Measurements from ENCODE around the gene WDR87.

Gene WDR87

DNA sequence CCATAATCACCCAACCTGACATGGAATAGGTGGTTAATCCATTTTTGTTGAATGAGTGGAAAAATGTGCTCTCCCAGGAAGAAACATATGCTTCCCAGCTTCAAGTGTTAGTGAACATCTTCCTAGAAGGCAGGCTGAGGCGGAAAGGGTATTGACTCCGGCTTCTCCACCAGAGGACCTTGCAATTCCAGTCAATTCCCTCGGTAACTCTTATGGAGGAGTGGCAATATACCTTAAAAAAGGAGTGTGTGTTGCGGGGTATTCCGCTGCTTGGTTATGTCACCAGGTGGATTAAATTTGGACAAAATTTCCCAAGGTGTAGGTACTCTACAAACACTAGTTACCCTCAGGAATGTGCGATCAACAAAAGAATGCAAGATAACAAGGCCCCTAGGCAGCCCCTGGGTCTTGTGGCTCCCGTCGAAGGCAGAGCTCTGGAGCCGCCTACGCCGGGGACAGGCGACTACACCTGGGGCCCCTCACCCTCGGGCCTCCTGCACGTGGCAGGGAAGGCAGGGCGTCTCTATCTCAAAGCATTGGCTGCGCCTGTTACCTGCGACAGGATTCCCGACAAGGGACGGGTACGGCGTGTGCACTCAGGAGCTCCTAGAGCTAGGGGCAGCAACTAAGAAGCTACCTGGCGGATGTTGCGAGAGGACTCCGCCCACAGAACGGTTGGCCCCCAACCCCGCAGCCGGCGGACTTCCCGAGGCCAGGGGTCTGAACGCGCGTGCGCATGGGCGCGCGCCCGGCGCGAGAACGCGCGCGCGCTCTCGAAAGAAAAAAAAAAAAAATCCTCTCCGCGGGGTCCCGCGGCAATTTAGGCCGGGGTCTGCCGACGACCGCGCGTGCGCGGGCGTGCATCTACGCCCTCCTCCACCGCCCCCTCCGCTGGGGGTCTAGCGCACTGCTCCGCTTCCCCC lies at the start of gene WDR87:
Gene WDR87, minus strand, starts transcription at position 649 of the 923 bp plus-strand sequence. CDS start 8,355 bp downstream, outside the sequence.
- no peak for DNase-seq (ENCODE audit: low spot score)

DNA sequence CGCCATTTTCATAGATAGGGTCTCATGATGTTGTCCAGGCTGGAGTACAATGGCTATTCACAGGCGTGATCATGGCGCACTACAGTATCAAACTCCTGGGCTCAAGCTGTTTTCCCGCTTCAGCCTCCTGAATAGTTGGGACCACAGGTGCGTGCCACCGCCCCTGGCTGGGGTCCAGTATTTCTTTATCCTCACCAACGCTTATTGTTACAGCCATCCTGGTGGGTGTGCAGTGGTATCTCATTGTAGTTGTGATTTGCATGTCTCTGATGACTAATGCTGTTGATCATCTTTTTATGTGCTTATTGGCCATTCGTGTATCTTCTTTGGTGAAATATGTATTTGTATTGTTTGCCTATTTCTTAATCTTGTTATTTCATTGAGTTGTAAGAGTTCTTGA lies 49.6 kb upstream of the WDR87 start:
- DNase-seq (ENCODE audit: low spot score): no peak

DNA sequence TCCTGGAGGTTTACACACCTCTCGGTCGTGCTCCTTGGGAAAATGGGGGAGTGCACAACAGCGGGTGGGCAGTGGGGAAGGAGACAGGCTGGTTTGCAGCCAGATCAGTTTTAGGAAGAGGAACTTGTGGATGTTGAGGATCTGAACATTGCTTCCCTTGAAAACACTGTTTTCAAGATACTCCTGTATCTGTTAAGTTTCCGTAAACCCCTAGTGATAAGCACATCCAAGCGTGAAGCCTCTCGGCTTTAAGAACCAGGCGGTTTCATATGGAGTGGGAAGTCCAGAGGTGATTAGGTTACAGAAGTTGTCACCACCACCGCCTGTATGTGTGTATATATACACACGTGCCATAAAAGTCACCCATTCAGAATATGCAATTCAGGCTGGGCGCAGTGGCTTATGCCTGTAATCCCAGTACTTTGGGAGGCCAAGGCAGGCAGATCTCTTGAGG lies 48.1 kb upstream of the WDR87 start:
- DNase-seq (ENCODE audit: low spot score): no peak

DNA sequence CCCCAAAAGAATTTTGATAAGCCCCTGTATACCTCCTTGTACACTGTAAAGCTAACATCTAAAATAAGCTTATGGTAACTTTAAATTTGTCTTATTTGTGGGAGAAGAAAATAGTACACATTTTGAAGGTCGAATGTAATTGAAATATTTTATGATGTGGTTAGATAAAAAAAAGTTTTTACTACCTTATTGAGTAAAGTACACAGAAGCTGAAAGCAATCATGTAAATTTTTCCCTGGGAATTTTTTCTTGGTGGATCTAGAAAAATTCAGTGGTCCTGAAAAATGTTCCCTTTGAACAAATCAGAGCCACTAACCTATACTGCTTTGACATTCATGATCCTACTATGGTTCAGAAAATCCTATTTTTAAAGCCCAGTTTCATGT lies 47.5 kb upstream of the WDR87 start:
- no peak for DNase-seq (ENCODE audit: low spot score)

DNA sequence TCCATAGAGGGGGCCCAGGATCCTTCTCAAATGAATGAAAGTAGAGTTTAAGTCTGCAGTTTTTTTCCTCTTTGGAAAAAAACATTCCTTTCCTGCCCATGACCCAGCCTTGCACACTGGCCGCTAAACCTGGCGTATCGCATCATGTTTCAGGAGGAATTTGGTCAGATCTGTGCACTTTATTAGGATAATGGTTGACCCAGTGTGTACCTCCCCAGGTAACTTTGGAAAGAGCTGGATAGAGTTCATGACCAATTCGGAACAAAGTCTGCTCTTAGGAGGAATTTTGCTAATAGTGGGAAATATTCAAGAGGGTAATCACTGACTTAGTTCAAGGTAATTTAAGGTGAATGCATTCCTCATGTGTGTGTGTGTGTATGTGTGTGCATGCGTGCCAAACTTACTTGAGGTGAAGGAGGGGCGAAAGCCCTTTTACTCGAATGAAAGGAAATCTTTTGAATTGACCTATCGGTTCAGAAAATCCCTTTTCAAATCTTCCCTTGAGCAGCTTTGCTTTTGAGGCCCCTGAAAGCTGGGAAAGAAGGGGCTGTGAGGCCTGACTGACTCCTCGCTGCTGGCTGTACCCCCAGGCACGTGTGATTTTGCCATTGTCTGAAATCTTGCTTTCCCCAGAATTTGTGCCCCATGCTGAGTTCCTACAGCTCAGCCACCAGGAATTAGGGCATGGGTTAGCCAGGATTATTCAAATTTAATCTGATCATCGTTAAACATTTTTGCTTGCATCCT lies 47.0 kb upstream of the WDR87 start:
- DNase-seq (ENCODE audit: low spot score): no peak

DNA sequence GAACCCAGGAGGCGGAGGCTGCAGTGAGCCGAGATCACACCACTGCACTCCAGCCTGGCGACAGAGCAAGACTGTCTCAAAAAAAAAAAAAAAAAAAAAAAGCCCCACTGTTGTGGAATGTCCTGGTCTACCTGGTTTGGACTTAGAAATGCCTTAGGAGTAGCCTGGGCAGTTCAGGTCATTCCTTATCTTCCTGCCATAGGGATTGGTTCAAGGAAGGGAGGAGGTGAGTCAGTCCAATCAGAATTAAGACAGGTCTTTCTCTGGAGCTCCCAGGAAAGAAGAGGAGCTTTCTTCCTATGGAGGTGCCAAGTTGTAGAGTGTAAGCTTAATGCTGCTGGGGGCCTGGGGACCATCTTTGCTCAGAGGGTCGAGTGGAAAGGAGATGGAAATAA lies 45.4 kb upstream of the WDR87 start:
- DNase-seq (ENCODE audit: low spot score): no peak

DNA sequence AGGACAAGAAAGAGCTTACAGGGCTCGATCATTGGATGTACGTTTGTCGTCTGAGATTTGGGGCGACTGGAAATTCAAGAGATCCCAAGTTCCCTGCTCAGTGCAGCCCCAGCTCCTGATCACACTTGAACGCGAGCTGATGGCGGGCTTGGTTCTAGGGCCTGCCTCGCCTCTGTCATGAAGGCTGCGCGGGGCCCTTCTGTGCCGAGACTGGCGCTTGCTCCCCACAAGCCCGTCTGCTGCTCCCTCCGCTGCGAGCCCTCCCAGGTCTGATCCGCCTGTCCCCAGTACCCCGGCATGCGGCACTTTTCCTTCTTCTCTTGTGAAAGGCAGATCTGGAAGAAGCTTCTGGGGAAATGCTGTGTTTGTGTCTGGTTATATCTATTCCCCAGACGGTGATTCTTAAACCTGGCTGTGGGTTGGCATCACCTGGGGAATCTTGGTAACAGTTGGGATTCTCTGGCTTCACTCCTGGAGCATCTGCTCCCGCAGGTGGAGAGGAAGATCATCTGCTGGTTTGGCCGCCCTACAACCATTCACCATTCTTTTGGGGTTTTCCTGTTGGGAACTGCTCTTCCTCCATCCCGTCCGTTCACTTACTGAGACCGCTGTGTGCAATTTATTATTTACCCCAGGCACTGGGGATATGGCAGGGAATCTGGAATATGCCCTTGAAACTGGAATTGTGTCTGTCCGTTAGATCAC lies 44.2 kb upstream of the WDR87 start:
- no peak for DNase-seq (ENCODE audit: low spot score)

DNA sequence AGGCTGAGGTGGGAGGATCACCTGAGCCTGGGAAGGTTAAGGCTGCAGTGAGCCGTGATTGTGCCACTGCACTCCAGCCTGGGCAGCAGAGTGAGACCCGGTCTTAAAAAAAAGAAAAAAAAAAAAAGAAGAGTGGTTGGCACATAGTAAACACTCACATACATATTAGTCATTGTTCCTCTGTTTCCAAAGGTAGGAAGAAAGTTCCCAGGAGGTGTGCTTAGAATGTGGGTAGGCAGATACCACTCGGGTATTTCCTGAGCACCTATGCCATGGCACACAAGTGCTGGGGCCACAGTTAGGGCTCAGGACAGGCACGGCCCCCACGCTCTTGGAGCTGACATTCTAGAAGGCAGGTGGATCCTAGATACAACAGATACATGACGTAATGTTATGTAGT lies 42.0 kb upstream of the WDR87 start:
- DNase-seq (ENCODE audit: low spot score): no peak

DNA sequence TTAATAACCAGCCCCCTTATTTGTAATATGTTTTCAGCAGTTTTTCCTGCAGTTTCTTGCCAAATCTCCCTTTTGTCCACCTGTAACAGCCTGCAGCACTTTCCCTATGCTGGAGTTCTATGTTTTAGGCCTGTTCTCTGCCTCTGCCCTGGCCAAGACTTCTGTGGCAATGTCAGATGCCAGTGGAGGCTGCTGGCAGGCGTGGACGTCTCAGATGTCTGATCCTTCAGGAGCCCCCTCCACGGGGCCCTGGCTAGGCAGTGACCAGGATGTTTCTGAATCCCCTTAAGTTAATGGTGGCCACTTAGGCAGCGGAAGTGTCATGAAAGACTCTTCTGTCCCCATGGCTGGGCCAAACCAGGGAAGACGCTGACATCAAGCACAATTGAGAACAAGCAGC lies 41.4 kb upstream of the WDR87 start:
- no peak for DNase-seq (ENCODE audit: low spot score)

DNA sequence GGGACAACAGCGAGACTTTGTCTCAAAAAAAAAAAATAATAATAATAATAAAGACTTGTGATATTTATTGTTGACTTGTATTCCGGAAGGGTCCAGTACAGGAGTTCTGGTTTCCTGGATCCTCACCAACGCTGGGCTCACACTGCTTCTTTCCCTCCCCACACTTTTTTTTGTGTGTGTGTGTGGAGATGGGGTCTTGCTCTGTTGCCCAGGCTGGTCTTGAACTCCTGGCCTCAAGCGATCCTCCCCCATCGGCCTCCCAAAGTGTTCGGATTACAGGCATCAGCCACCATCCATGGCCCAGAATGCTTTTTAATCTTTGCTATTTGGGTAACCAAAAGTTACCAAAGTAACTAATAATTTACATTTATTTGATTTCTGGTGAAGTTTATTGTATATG lies 39.7 kb upstream of the WDR87 start:
- DNase-seq (ENCODE audit: low spot score): no peak

DNA sequence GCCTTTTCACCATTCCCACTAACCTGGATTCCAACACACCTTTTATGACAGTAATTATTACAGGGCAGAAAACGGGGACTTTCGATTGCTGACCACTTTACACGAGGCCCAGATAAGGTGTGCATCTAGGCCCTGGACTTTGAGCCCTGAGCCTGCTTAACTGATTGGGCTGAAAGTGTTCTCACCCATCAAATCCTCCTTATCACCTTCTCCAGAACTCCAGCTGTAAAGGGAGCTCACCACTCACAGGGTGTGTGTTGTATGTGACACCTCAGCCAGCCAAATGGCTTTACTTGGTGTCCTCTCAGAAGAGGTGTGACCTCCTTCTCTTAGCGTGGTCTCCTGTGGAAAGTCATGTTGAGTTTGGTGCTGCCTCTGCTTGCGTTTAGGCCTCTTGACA lies 37.1 kb upstream of the WDR87 start:
- no peak for DNase-seq (ENCODE audit: low spot score)

DNA sequence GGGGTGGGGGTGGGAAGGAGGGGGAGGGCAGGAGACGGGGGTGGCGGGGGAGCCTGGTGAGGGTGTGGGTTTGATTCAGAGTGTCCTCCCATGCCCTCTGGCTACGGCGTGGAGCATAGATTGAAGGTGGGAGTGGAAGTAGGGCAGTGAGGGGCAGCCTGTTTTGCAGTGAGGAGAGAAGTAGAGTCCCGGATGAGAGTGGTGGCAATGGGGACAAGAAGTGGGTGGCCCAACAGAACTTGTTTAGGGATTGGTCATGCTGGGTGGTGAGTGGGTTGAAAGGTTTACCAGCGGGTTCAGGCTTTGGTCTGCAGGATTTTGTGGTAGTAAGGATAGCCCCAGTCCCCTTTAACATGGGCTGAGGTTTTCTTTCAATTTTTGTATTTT lies 36.1 kb upstream of the WDR87 start:
- no peak for DNase-seq (ENCODE audit: low spot score)

DNA sequence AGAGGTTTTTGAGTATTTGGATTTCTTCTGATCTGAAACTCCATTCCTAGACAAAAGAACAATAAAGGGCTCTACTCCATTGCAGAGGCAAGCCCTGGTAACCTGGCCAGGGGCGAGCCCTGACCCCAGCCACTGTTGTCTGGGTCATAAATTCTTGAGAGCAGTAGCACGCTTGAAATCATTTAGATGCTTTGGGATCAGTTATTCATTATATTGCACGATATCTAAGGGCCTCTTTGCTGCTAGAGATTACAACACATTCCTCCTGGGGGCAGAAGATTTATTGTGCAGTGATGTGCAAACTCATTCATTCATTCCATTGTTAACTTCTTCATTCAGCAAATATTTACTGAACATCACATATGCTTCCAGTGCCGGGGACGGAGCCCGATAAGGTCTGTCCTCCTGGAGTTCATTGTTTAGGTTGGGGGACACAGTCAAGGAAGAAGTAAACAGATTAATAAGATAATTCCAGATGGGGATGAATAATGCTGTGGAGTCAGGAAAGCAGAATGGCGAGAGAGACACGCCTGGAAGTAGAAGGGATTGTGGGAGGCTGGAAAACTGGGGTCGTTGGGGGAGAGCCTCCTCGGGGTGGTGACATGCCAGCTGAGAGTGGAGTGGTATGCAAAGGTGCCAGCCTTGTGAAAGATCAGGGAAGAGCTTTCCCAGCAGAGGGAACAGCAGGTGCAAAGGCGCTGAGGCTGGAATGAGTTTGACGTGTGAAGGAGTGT lies 35.6 kb upstream of the WDR87 start:
- no peak for DNase-seq (ENCODE audit: low spot score)

DNA sequence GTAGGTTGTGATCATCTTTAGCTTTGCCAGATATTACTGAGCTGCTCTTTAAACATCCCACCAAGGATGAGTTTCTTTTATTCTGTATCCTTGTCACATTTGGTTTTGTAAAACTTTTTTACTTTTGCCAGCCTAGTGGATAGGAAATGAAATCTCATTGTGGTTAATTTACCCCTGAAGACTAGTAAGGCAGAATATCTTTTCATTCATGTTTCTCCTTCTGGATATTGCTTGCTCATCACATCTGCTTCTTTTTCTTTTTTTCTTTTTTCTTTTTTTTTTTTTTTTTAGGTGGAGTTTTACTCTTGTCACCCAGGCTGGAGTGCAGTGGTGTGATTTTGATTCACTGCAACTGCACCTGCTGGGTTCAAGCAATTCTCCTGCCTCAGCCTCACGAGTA lies 32.0 kb upstream of the WDR87 start:
- no peak for DNase-seq (ENCODE audit: low spot score)

DNA sequence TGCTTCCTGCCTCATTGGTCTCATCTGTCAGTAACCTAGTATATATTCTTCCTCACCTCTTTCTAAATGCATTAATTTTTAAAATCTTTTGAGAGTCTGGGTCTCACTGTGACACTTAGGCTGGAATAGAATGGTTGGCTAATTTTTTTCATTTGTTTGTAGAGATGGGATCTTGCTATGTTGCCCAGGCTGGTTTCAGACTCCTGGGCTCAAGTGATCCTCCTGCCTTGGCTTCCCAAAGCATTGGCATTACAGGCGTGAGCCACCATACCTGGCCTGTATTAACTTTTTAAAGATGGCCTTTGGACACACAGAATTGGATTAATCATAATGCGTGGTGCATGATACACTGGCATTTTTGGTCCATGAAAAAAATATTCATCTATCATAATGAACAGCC lies 30.5 kb upstream of the WDR87 start:
- no peak for DNase-seq (ENCODE audit: low spot score)

DNA sequence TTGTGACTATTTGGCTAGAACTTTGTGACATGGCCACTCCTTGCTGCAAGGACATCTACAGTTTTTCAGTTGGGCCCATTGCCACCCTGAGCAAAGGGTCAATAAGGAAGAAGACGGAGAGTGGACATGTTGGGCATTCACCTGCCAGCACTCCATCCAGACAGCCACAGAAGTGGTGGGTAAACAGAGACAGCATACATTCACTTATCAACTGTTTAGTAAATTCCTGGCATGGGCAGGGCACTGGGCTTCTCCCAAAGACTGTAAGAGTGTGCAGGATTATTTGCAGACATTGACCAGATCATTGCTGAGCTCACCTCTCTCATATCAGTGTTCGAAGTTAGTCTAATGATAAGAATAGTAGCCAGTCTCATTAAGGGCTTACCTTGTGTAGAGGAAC lies 29.8 kb upstream of the WDR87 start:
- DNase-seq (ENCODE audit: low spot score): no peak

DNA sequence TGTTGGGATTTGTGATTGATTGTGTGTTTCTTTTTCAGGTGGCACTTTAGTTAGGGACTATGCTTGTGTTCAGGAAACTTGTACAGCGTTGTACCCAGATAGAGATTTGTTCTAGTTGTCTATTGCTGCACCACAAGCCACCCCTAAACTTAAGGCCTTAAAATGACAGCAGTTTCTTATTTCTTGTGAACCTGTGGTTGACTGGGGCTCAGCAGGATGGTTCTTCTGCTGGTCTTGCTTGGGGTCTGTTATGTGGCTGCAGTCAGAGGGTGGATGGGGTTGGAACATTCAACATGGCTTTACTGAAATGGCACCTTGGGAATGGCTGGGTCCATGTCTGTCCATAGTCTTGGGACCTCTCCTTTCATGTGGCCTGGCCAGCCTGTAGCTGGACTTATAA lies 28.9 kb upstream of the WDR87 start:
- no peak for DNase-seq (ENCODE audit: low spot score)

DNA sequence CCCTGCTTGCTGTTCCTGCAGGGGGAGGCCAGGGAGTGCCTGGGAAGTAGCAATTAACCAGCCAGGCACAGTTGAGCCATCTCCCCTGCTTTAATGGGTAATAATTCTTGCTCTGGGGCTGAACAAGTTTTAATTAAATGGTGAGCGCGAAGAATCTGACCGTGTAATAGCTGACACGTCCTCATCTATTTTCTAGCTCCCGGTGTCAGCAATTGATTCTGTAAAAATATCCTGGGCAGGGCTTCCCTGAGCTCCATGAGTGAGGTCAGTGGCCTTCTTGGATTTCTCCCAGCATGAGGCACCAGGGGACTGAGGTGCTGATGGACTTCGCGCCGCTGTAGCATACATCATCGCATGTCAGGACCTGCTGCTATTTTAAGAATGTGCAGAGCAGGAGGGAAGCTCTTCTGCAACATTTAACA lies 27.6 kb upstream of the WDR87 start:
- DNase-seq (ENCODE audit: low spot score): no peak

DNA sequence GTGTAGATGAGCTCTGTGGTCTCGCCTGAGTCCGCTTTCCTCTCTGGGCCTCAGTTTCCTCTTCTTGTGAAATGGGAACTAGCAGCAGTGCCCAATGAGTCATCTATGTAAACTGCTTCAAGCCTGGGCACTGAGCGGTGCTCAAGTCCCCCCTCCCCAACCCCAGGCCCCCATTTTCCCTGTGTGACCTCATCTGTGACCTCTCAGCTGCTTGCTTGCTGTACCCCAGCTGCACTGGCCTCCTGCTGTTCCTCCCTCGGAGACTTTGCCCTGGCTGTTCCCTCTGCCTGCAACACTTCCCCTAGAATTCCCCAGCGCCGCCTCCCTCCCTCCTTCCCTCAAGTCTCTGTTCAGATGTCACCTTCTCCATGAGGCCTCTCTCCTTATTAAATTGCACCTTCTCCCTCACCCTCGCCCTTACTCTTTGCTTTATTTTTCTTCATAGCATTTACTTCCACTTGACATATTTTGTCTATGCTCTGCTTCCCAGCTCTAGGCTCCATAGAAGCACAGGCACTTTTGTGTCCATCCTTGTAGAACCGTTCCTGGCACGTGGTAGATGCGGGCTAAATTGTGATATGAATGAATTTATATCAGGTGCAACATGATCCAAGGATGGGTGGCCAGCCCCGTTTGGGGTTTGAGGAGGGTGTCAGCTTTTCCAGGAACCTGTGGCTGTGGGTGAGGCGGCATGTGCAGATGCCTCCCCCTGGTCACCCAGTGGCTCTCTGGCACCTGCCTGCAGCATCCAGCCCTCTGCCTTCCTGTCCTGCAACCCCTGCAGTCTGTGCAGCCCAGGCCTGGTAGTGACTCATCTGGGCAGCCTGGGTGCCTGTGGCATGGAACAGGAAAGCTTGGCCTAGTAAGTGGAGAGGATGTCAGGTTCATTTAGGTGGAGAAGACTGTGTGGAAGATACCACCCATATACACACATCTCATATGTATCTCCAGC lies 26.9 kb upstream of the WDR87 start:
- no peak for DNase-seq (ENCODE audit: low spot score)

DNA sequence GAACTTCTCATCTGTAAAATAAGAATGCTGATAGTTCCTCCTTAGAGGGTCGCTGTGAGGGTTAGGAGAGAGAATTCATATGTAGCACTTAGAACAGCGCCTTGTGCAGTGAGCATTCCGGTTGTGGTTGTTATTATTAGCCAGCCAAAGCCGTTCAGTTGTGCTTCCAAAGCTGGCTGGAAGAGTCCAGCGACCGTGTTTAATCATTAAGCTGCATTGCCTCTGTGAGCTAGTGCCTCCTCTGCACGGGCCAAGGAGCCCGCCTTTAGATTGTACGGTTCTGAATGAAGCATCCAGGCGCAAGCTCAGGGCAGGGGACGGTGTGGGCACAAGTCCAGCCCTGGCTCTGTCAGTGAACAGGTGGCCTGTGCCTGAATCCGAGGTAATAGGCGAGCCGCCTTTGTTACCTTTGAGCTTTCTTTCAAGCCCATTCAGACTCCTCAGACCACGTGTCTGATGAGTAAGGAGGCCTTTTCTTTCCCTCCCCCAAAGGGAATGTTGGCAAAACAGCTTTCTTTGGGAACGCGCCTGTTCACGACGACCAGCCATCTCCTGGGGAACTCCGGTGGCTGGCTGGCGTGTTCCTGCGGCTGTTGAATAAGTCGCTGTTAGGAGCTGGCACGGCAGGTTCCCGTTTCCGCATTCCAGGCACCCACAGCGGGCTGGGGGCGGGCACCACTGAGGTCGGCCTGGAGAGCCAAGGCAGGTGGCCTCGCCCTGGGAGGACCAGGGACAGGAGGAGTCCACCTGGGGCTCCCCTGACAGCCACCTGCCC lies 25.7 kb upstream of the WDR87 start:
- no peak for DNase-seq (ENCODE audit: low spot score)
